ENCODE data around the gene KCNH1.

KCNH1 gene

DNA sequence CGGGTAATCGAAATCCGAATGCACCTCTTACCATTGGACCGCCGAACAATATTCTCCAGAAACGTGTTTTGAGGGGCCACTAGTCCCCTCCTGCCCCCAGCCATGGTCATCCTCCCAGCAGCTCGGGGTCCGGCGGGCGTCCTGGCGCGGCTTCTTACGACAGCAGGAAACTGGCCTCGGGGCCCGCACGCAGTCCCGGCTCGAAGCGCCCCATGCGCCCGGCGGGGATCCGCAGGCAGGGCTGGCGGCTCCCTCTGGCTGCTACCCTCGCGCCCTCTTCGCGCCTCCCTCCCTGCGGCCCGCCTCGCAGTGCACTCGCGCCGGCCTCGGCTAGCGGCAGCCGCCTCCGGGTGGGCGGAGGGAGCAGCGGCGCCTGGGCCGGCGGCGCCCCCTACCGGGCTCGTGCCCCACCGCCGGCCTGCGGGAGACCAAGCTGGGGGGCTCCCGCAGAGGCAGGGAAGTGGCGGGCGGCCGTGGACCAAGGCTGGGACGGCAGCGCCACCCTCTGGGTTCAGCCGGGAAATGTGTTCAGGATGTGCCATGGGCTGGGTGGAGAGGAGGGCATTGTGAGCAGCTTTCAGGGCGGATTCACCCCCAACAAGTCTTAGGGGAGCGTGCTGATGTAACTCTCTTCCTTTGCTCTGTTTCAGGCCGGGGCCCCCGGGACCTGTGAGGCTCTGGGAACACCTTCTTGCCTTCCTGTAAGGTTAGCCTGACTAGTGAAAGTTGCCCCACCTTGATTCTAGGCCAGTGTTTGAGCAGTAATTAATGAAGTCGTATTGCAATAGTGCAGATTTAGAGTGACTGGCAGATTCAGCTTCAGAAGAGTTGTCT lies at the start of gene KCNH1:
KCNH1 (minus strand) TSS at position 313 of the 834 bp plus-strand sequence; CDS start at position 110, 203 bp downstream.
- in situ Hi-C loops (cut with HindIII; ENCODE audit: low sequenced_read_pairs): no loop called here

GRCh38 chr1:211182746-211183145 lies 48.8 kb upstream of the KCNH1 start:
- in situ Hi-C loops (cut with HindIII; ENCODE audit: low sequenced_read_pairs): loop anchor here (5.0 kb wide), 1 partner anchor 35 kb away; no protein-coding TSS in a partner anchor

GRCh38 chr1:211174375-211174774 lies 40.4 kb upstream of the KCNH1 start:
- in situ Hi-C loops (cut with HindIII; ENCODE audit: low sequenced_read_pairs): no loop called here

DNA sequence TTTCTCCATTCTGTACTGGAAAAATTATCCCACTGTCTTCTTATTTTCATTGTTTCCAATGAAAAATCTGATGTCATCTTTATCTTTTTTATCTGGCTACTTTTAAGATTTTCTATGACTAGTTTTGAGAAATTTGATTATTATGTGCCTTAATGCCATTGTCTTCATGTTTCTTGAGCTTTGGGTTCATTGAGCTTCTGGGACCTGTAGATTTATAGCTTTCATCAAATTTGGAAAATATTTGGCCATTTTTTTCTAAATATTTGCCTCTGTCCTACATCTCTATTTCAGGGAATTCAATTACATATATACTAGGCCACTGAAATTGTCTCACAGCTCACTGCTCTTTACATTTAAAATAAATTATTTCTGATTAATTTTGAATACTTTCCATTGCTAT lies 38.7 kb upstream of the KCNH1 start:
- in situ Hi-C loops (cut with HindIII; ENCODE audit: low sequenced_read_pairs): no loop called here

DNA sequence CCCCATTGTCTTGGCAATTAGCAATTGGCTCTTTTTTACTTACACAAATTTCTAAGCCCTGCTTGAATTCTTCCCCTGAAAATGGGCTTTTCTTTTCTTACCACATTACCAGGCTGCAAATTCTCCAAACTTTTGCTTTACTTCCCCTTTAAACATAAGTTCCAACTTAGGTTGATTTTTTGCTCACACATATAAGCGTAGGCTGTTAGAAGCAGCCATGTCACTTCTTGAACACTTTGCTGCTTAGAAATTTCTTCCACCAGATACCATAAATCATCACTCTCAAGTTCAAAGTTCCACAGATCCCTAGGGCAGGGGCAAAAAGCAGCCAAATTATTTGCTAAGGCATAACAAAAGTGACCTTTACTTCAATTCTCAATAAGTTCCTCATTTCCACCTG lies 35.4 kb upstream of the KCNH1 start:
- in situ Hi-C loops (cut with HindIII; ENCODE audit: low sequenced_read_pairs): no loop called here

GRCh38 chr1:211158866-211159265 lies 24.9 kb upstream of the KCNH1 start:
- in situ Hi-C loops (cut with HindIII; ENCODE audit: low sequenced_read_pairs): no loop called here

GRCh38 chr1:211155040-211155439 lies 21.1 kb upstream of the KCNH1 start:
- in situ Hi-C loops (cut with HindIII; ENCODE audit: low sequenced_read_pairs): no loop called here

GRCh38 chr1:211153932-211154331 lies 20.0 kb upstream of the KCNH1 start:
- in situ Hi-C loops (cut with HindIII; ENCODE audit: low sequenced_read_pairs): no loop called here

DNA sequence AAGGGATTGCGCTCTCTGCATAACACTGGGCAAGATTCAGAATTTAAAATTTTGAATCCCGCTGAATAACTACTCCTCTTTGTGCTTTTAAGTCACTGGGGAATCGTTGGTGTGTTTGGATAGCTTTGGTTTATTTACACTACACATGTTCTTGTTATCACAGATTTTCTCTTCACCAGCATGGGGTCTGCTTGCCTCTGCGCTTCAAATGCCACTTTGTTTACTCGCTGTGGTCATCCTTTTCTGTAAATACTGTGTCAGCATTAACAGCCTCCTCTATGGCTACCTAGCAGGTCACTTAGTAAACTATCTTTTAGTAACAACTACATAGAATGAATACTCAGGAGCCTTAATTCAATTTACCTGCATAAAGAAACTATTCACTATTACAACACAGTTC lies 14.4 kb upstream of the KCNH1 start:
- in situ Hi-C loops (cut with HindIII; ENCODE audit: low sequenced_read_pairs): no loop called here

DNA sequence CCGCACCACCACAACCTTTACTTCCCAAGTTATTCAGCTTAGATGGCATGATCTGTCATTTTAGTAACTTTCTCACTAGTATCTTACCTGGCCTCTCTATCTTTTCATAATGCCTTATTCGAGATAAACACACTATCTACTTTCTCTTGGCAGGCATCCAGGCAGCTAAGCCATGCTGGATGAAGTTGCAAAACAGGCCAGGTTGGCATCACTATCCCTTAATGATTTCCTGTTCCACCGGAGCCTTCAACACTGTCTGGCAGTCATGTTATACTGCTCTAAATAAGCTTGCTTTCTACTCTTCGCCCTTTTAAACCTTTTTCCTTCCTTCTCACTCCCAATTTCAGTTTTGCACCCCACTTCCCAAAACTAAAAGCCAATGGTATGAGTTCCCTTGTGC lies 12.0 kb upstream of the KCNH1 start:
- in situ Hi-C loops (cut with HindIII; ENCODE audit: low sequenced_read_pairs): no loop called here

GRCh38 chr1:211135342-211135950 lies 1.5 kb upstream of the KCNH1 start:
- in situ Hi-C loops (cut with HindIII; ENCODE audit: low sequenced_read_pairs): no loop called here

GRCh38 chr1:211133393-211133835 lies 534 bp downstream of the KCNH1 start:
- in situ Hi-C loops (cut with HindIII; ENCODE audit: low sequenced_read_pairs): no loop called here

DNA sequence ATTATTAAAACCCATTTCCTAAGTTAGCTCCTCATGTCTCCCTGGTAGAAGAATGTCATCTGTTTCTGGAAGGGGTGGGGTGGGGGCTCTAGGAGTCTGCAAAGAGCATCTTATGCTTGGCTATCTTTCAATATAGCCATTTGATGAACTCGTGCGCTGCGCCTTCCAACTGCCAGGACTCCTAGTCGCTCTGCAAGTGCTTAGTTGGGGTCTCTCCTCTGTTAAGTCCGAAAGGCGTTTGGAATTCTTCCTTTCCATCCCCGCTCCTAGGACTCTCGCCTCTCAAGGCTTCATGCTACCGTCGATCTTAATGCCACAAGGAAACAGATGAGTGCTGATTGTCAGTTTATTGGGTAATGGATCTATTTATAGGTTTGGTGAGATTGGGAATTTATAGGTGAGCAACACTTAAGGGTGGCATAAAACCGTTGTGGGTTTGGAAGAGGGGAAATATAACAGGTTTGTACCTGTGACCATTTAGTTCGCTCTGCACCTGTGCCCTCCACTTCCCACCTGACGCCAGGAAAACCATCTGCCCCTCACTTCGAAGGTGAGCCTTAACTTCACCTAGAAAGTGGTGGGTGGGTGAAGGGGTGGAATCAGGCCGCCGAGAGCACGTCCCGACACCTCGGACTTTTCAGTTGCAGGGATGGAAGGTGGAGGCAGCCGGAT lies 1.1 kb downstream of the KCNH1 start:
- in situ Hi-C loops (cut with HindIII; ENCODE audit: low sequenced_read_pairs): no loop called here

GRCh38 chr1:211129776-211130175 lies 4.2 kb downstream of the KCNH1 start:
- in situ Hi-C loops (cut with HindIII; ENCODE audit: low sequenced_read_pairs): no loop called here

GRCh38 chr1:211127166-211127565 lies 6.8 kb downstream of the KCNH1 start:
- in situ Hi-C loops (cut with HindIII; ENCODE audit: low sequenced_read_pairs): no loop called here

DNA sequence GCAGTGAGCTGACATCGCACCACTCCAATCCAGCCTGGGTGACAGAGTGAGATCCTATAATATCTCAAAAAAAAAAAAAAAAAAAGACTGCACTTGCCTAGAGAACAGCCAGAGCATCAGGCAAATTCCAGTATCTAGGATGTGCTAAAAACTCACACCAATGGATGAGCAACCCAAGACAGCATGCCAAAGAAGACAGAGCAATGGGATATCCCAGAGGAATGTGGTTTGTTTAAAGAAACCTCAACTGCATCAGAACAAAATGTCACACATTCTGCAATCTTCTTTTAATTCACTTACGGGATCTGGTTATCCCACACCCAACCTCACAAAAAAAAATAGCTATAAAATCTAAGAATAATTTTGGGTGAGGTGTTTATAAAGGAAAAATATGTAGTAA lies 7.3 kb downstream of the KCNH1 start:
- in situ Hi-C loops (cut with HindIII; ENCODE audit: low sequenced_read_pairs): no loop called here

GRCh38 chr1:211118407-211119102 lies 15.4 kb downstream of the KCNH1 start:
- in situ Hi-C loops (cut with HindIII; ENCODE audit: low sequenced_read_pairs): no loop called here

- in situ Hi-C loops (cut with HindIII; ENCODE audit: low sequenced_read_pairs): no loop called here
These were observed 19.5 kb downstream of the KCNH1 start for GRCh38 chr1:211114446-211114845.

GRCh38 chr1:211113566-211113965 lies 20.4 kb downstream of the KCNH1 start:
- in situ Hi-C loops (cut with HindIII; ENCODE audit: low sequenced_read_pairs): no loop called here

GRCh38 chr1:211111351-211111750 lies 22.6 kb downstream of the KCNH1 start:
- in situ Hi-C loops (cut with HindIII; ENCODE audit: low sequenced_read_pairs): no loop called here

GRCh38 chr1:211101481-211101880 lies 32.5 kb downstream of the KCNH1 start:
- in situ Hi-C loops (cut with HindIII; ENCODE audit: low sequenced_read_pairs): no loop called here
